NCI-H82 (cell line): ENCODE results near the gene VRTN.

Source experiments
- DNase-seq: peaks from one replicate; lab custom pipeline; 2025; lab: John Stamatoyannopoulos, UW

Gene VRTN

DNA sequence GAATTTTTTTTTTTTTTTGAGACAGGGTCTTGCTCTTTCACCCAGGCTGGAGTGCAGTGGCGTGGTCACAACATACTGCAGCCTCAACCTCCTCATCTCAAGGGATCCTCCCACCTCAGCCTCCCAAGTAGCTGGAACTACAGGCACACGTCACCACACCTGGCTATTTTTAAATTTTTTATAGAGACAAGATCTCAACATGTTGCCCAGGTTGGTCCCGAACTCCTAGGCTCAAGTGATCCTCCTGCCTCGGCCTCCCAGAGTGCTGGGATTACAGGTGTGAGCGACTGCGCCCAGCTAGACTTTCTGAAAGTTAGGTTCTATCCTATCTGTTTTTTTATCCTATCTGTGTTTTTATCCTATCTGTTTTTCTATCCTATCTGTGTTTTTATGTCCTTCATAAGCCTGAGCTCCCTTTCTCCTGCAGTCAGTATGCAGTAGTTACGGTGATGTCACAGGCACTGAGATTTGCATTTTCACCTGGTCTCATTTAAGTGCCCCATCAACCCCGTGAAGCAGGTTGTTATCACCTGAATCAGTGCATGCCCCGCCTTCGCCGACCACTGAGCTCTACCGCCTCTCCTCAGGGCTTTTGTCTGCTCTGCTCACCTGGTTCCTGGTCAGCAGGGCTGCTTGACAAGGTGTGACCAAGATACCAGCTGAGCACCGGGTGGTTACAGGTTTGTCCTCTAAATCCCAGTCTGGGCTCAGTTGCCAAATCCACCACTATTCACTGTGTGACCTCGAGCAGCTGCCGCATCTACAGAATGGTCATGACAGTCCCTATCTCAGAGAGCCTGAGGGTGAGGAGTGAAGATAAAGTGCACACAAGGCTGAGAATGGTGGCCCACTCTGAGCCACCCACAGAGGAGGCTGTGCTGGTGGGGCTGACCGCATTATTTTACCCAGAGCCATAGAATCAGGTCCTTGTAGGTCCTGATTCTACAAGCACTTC lies 44.6 kb downstream of the VRTN start:
- DNase-seq, result no peak

GRCh38 chr14:74394549-74394948 lies 46.3 kb downstream of the VRTN start:
- DNase-seq, result no peak

- DNase-seq, result no peak
Observed at GRCh38 chr14:74395094-74395493, 46.8 kb downstream of the VRTN start.

- DNase-seq, result no peak
Observed at GRCh38 chr14:74400031-74400685, 51.9 kb downstream of the VRTN start.

DNA sequence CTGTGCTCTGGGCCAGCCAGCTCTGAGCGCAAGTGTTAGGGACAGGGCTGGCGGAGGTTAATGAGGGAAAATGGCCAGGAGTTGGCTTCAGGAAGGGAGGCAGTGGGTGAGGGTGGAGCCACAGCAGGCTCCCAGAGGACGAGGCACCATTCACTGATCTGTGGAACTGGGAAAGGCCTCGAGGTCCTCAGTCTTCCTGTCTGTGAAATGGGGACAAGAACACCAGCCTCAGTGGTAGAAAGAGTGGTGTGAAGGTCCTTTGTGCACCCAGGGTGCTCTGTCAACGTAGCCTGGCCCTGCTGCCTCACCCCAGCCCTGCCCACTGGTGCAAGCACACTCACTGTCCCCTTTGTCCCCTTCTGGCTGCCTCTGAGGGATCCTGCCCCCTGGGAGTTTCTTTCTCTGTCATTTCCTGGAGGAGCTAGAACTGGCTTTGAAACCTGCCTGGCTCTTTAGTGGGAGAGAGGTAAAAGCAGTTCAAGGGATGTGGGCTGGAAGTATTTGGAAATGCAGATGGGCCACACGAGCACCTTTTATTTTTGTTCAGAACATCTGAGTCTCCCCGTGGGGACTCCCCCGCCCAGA lies 52.7 kb downstream of the VRTN start:
- DNase-seq, result no peak

GRCh38 chr14:74401504-74402241 lies 53.4 kb downstream of the VRTN start:
- DNase-seq, result peak; percentile 40

DNA sequence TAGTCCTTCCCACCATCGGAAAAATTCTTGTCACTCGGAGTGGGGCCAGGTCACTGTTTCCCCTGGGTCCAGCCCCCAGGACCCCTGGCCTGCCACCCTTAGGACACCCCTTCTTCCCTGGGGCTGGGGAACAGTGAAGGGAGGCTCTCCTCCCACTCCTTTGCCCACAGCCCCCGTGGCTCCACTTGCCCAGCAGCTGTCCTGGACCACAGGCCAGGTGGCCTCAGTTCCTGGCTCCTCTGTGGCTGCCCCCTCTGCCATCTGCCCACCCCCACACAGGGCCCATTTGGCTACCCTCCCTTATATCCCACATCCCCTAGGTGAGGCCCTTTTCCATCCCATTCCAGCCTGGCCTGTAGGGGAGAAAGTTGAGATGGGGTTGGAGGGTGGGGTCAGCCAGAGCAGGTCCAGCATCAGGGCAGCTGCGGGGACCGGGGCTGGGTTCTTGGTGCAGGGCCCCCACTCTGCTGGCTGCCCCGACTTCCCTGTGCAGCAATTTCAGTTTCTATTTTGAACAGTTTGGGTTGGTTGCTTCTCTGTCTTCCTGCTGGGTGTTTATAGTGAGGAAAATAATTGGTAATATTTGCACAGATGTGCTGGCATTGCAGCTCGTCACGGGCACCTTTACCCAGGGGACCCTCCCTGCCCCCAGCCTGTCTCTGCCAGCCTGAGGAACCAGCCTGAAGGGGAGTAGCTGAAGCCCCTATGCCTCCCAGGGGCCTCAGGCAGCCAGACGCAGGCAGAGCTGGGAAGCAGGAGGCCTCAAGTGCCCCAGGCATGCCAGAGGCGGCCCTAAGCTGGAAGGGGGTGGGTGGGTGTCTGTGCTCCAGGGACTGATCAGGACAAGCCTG lies 54.4 kb downstream of the VRTN start:
- DNase-seq, result no peak

DNA sequence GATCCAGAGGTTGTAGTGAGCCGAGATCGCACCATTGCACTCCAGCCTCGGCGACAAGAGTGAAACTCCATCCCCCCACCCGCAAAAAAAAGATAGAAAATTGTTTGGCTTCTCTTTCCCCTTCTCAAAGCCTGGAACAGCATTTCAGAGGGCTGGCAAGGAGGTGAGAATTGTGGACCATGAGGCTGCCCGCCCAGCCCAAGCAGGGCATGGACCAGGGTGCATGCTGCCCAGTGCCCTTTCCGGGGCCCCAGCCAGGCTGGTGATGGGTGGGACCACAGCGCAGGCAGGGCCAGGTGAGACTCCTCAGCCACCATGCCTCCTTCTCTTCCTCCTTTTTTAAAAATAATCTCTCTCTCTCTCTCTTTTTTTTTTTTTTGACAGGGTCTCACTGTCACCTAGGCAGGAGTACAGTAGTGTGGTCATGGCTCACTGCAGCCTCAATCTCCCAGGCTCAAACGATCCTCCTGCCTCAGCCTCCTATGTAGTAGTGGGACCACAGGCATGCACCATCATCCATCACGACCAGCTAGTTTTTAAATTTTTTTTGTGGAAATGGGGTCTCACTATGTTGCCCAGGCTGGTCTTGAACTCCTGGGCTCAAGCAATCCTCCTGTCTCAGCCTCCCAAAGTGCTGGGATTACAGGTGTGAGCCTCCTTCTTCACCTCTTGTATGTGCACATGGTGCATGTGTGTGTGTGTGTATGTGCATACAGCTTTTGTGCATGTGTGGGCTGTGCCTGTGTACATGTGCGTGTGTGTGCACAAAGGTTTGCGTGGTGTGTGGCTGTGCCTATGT lies 55.5 kb downstream of the VRTN start:
- DNase-seq, result no peak

- no peak for DNase-seq
Observed at GRCh38 chr14:74404435-74404834, 56.2 kb downstream of the VRTN start.

- no peak for DNase-seq
Observed at GRCh38 chr14:74405663-74406062, 57.4 kb downstream of the VRTN start.

GRCh38 chr14:74407021-74407800 lies 58.9 kb downstream of the VRTN start:
- no peak for DNase-seq

DNA sequence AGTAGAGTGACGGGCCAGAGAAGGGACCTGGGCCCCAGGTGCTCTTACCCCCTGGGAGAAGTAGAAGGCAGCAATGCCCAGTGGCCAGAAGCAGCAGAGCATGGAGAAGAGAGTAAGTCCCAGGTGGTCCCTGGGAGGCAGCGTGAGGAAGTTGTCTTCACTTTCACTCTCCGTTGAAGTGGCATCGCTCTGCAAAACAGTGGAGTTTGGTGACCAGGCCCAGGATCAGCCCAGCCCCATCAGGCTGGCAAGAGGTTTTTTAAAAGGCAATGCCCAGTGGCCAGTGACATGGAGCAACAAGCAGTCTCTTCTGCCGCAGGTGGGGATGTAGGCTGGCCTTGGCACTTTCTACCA lies 59.5 kb downstream of the VRTN start:
- no peak for DNase-seq

- DNase-seq, result no peak
Observed at GRCh38 chr14:74408870-74409269, 60.6 kb downstream of the VRTN start.

GRCh38 chr14:74409441-74409840 lies 61.2 kb downstream of the VRTN start:
- DNase-seq, result no peak
